NOMO-1 treated with dmso at 0.1 percent for 144 hours (cell line): ENCODE measurements around the gene SF3A2.

Source experiments
- DNase-seq: peaks from one replicate; lab custom pipeline; 2025; ENCODE audit not compliant: unreplicated experiment; lab: John Stamatoyannopoulos, UW

SF3A2 gene

GRCh38 chr19:2207008-2207407 lies 29.6 kb upstream of the SF3A2 start:
- no peak for DNase-seq

GRCh38 chr19:2207991-2208860 lies 28.4 kb upstream of the SF3A2 start:
- no peak for DNase-seq

GRCh38 chr19:2208975-2209374 lies 27.6 kb upstream of the SF3A2 start:
- DNase-seq = no peak

- DNase-seq = no peak
Measured at GRCh38 chr19:2209408-2209807, 27.2 kb upstream of the SF3A2 start.

- no peak for DNase-seq
Measured at GRCh38 chr19:2210206-2210605, 26.4 kb upstream of the SF3A2 start.

GRCh38 chr19:2210987-2211740 lies 25.5 kb upstream of the SF3A2 start:
- no peak for DNase-seq

DNA sequence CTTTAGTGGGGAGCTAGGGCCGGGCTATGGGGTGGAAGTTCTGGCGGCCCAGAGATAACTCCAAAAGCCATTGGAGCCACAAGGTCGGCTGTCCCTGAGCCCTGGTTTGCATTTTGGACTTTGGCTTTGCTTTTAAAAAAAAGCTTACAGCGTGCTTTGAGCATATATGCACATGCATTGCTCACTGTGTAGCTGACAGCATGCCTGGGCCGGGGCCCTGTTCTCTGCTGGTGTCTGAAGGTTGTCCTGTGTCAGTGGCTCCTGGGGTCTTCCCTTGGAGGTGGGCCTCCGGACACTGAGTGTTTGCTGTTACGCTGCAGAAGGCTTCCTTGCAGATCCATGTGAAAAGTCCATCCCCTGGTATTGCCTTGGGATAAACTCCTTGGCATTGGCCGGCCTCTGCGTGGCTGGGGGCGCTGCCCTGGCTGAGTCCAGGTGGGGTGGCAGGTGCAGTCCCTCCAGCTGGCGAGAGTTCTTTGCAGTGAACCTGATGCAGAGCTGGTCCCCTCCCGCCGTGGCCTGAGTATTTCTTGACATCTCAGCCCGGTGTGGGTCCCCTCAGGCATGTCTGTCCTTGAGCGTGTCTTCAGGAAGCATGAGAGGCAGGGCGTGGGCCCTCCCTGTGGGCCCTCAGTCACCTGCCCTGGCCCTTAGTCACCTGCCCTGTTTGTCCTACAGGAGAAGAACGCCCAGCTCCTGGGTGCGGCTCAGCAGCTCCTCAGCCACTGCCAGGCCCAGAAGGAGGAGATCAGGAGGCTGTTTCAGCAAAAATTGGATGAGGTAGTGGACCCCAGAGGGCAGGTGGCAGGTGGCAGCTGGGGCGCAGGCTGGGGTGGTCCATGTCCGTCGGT lies 23.5 kb upstream of the SF3A2 start:
- DNase-seq = no peak

DNA sequence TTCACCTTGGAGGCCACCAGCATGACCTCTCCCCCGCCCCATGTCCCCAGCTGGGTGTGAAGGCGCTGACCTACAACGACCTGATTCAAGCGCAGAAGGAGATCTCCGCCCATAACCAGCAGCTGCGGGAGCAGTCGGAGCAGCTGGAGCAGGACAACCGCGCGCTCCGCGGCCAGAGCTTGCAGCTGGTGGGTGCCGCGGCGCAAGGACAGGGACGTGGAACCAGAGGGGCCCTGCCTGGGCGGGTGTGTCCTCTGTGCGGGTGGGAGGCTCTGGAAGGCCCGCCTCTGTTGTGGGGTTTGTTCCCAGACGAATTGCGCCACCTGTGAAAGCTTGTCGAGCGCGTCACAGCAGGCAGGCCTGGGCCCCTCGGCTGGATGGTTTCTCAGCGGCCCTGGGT lies 22.8 kb upstream of the SF3A2 start:
- DNase-seq = no peak

- DNase-seq = no peak
Measured at GRCh38 chr19:2214251-2214650, 22.4 kb upstream of the SF3A2 start.

GRCh38 chr19:2215281-2215751 lies 21.3 kb upstream of the SF3A2 start:
- DNase-seq = no peak

GRCh38 chr19:2216361-2217225 lies 20.0 kb upstream of the SF3A2 start:
- no peak for DNase-seq

DNA sequence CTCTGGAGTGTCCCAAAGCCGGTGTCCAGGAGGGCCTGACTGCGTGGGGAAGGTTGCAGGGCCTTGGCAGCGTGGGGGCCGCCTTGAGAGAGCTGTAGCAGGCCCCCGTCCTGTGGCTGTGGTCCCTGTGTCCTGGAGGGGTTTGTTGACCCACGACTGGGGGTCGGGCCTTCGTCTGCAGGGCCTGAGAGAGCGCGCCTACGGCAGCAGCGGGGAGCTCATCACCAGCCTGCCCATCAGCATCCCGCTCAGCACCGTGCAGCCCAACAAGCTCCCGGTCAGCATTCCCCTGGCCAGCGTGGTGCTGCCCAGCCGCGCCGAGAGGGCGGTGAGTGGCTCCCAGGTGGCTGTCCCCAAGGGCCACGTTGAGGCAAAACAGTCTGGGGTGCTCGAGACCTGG lies 19.0 kb upstream of the SF3A2 start:
- DNase-seq = no peak

DNA sequence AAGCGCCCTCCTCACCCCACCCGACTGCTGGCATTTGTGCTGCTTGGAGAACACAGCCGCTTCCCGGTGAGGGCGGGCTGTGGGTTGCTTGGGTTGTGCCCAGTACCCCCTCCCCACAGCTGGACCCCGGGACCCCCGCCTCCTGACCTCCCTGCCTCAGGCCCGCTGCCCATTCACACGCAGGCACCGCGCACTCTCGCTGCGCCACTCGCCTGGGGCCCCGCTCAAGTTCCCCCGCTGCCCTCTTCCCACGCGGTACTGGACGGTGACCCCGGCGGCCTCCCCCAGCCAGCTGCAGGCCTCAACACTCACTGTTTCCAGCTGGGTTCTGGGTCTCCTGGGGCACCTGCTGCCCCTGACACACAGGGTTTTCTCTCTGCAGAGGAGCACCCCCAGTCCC lies 16.9 kb upstream of the SF3A2 start:
- no peak for DNase-seq

DNA sequence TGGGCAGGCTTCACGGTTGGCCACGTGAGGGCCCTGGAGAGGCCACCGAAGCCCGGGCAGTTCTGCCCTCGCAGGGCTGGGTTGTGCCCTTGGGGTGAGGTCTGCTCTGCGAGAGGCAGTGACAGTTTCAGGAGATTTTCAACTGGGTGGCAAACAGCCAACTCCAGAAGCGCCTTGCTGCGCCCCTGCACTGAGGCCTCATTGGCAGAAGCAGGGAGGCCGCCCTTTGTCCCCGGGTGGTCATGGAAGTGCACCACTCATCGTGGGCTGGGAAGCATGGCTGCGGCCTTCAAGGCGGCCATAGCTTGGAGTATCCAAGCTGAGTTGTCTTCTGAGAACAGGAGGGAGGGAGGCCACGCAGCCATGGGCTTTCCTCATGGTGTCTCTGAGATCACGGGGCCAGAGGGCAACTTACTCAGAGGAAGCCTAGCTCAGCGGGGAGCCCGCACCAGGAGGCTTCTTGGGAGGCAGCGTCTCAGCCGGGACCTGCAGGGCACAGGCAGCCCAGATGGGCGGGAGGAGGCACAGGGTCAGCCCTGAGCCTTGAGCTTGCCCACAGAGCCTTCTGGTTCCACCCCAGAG lies 15.3 kb upstream of the SF3A2 start:
- no peak for DNase-seq

GRCh38 chr19:2221918-2222317 lies 14.7 kb upstream of the SF3A2 start:
- DNase-seq = no peak

DNA sequence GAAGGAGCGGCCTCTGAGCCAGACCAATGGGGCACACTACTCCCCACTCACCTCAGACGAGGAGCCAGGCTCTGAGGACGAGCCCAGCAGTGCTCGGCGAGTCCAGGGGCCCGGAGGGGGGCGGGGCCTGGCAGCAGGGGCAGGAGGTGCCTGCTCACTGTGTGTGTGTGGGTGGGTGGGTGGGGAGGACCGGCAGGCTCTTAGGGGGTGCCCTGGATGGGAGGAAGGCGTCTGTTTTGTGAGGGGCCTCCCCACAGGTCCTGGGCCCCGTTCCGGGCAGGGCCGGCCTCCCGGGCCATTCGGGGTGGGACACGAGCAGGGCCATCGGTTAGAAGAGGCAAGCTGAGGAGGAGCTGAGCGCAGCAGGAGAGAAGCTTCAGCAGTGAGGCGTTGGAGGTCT lies 13.2 kb upstream of the SF3A2 start:
- DNase-seq = no peak

GRCh38 chr19:2223959-2224358 lies 12.7 kb upstream of the SF3A2 start:
- DNase-seq = no peak

DNA sequence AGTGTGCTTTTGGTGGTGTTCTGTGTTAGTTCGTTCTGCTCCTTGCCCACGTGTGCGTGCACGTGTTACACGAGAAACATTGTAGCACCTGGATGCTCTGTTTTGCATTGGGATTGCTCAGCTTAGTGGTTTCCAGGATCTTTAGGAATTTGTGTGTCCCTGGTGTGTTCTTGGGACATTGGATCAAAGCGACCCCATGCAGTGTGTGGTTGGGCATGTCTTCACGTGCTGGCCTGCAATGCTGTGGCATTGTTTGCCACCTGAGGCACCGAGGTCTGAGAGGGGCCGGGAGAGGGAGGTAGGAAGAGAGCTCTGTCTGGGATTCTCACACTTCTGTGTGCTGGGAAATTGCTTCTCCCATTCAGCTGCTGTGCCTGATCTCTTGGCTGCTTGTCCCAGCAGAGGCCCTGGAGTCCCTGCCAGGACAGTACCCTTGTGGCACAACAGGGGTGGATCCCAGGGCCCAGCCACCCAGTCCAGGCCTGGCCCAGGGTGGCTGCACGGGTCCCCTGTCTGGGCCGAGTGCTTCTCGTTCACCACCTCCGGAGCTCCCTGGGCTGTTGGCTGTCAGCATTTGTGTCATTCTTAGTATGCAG lies 11.8 kb upstream of the SF3A2 start:
- DNase-seq = no peak

DNA sequence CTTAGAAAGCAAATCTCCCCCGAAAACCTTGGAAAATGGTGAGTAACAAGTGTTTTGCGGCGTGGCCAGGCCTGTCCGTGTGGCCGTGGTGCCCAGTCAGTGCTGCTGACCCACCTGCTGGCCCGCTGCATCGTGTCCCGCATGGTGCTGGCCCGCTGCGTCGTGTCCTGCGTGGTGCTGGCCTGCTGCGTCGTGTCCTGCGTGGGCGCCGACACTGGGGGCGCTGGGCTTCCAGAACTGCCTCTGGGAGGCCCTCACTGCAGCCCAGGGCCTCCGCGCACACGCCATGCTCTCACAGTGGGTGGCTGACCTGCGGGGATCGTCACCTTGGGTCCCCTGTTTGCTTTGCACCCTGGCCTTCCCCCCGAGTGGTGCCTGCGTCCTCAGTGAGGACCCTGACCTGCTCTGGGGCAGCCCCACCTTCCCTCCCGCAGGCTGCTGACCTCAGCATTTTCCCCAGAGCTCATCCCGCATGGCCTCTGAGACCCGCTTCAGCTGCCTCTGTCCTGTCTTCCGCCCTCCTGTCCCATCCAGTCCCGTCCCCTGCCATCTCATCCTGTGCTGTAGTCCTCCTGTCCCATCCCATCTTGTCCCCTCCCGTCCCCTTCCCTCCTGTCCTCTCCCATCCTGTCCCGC lies 11.1 kb upstream of the SF3A2 start:
- DNase-seq = no peak
